ENCODE data around the gene ALDH1A3. TPM values are rescaled to one million over a fixed set of nuclear protein-coding genes. Genes with fewer than 3 reads are reported as not detected.
A peak's percentile ranks its signal among the peaks of the same experiment; 100 is the strongest.

ALDH1A3 gene
- total RNA-seq, 1 experiment from 2014 or later, result 983 TPM

GRCh38 chr15:100898152-100898490, 18.5 kb downstream of the ALDH1A3 start:
- intact Hi-C loops (cut with micrococcal nuclease; ENCODE audit: unreplicated experiment), result no loop called here
- TF ChIP-seq CTCF (IDR thresholded peaks at IDR 0.05; ENCODE audit: unreplicated experiment), result no peak
- Mint-ChIP-seq H3K4me3 (ENCODE audit: low read depth, unreplicated experiment) (no peak overlapping the region), H3K9me3 (ENCODE audit: low read depth, unreplicated experiment) (no peaks in the 10 kb centered on the region), H3K4me1 (ENCODE audit: low read depth, unreplicated experiment) (peaks cover 28% of the 10 kb centered on the region), H3K27ac (ENCODE audit: unreplicated experiment) (peak overlapping the region; percentile 77), H3K27me3 (ENCODE audit: unreplicated experiment) (no peaks in the 10 kb centered on the region), H3K36me3 (ENCODE audit: insufficient read depth, unreplicated experiment) (peaks cover 100% of the 10 kb centered on the region)
- no peak for DNase-seq
- CTCF ChIA-PET, result interaction anchor here (0.8 kb wide), 1 partner anchor 32 kb away, joined by 3 read pairs; no protein-coding TSS in a partner anchor
- no TSS peak for BruUV-seq (replicated peaks)

GRCh38 chr15:100898661-100899462, 19.2 kb downstream of the ALDH1A3 start:
- CTCF ChIA-PET, result interaction anchor here (0.8 kb wide), 1 partner anchor 31 kb away, joined by 3 read pairs; no protein-coding TSS in a partner anchor
- BruUV-seq (replicated peaks), result no TSS peak

GRCh38 chr15:100899601-100900000, 20.0 kb downstream of the ALDH1A3 start:
- BruUV-seq (replicated peaks), result no TSS peak
- Mint-ChIP-seq H3K4me1 (ENCODE audit: low read depth, unreplicated experiment) (peaks cover 26% of the 10 kb centered on the region), H3K9me3 (ENCODE audit: low read depth, unreplicated experiment) (no peaks in the 10 kb centered on the region), H3K27ac (ENCODE audit: unreplicated experiment) (no peak overlapping the region), H3K36me3 (ENCODE audit: insufficient read depth, unreplicated experiment) (peaks cover 100% of the 10 kb centered on the region), H3K27me3 (ENCODE audit: unreplicated experiment) (no peaks in the 10 kb centered on the region), H3K4me3 (ENCODE audit: low read depth, unreplicated experiment) (no peak overlapping the region)
- CTCF ChIA-PET, result no interaction called here
- intact Hi-C loops (cut with micrococcal nuclease; ENCODE audit: unreplicated experiment), result no loop called here
- no peak for DNase-seq
- TF ChIP-seq CTCF (IDR thresholded peaks at IDR 0.05; ENCODE audit: unreplicated experiment), result no peak

More at GRCh38 chr15:100898661-100899462, 19.2 kb downstream of the ALDH1A3 start:
- intact Hi-C loops (cut with micrococcal nuclease; ENCODE audit: unreplicated experiment), result no loop called here
- no peak for DNase-seq
- H3K4me1 Mint-ChIP-seq (ENCODE audit: low read depth, unreplicated experiment), result peaks cover 26% of the 10 kb centered on the region
- H3K36me3 Mint-ChIP-seq (ENCODE audit: insufficient read depth, unreplicated experiment), result peaks cover 100% of the 10 kb centered on the region
- H3K27ac Mint-ChIP-seq (ENCODE audit: unreplicated experiment), result peak overlapping the region; percentile 77
- H3K9me3 Mint-ChIP-seq (ENCODE audit: low read depth, unreplicated experiment), result no peaks in the 10 kb centered on the region
- no peak for TF ChIP-seq CTCF (IDR thresholded peaks at IDR 0.05; ENCODE audit: unreplicated experiment)
- no peak overlapping the region for H3K4me3 Mint-ChIP-seq (ENCODE audit: low read depth, unreplicated experiment)
- H3K27me3 Mint-ChIP-seq (ENCODE audit: unreplicated experiment), result no peaks in the 10 kb centered on the region

DNA sequence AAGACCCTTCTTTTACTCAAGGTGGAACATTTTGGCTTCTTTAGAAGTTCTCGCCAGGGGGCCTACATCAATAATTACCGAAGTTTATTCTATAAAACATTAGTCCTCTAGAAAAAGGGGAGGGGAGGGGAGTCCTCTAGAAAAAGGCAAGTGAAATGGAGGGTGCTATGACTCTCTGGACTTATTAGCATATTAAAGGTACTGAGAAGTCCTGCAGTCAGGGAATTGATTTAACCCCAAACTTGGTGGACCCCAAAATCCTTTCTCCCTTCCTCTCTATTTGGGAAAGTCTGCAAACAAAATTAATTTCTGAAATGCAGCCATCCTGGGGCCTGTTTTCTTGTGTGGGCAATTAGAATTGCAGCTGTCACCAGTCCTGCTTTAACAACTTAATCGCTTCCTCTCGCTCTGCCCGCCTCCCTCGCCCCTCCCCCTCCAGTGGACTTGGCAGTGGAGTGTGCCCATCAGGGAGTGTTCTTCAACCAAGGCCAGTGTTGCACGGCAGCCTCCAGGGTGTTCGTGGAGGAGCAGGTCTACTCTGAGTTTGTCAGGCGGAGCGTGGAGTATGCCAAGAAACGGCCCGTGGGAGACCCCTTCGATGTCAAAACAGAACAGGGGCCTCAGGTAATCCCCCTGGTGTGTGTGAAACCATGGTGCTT, 20.6 kb downstream of the ALDH1A3 start:
- TF ChIP-seq CTCF (IDR thresholded peaks at IDR 0.05; ENCODE audit: unreplicated experiment), result no peak
- Mint-ChIP-seq H3K27ac (ENCODE audit: unreplicated experiment) (no peak overlapping the region), H3K4me1 (ENCODE audit: low read depth, unreplicated experiment) (peaks cover 26% of the 10 kb centered on the region), H3K4me3 (ENCODE audit: low read depth, unreplicated experiment) (no peak overlapping the region), H3K36me3 (ENCODE audit: insufficient read depth, unreplicated experiment) (peaks cover 100% of the 10 kb centered on the region), H3K9me3 (ENCODE audit: low read depth, unreplicated experiment) (no peaks in the 10 kb centered on the region), H3K27me3 (ENCODE audit: unreplicated experiment) (no peaks in the 10 kb centered on the region)
- no TSS peak for BruUV-seq (replicated peaks)
- DNase-seq, result no peak
- intact Hi-C loops (cut with micrococcal nuclease; ENCODE audit: unreplicated experiment), result no loop called here
- CTCF ChIA-PET, result no interaction called here
